ENCODE data around the gene ACBD6. TPM values are rescaled to one million over a fixed set of nuclear protein-coding genes. Genes with fewer than 3 reads are reported as not detected.

ACBD6 gene
- polyA plus RNA-seq, 1 experiment = 49.0 TPM

- POLR2A ChIA-PET = no interaction called here
- CTCF ChIA-PET = interaction anchor here (0.7 to 2.0 kb wide), 2 partner anchors 13 to 51 kb away, joined by 3 to 5 read pairs; no protein-coding TSS in a partner anchor
- Histone ChIP-seq H3K4me3 (ENCODE audit: low read depth, low read length) (no peak overlapping the region), H3K27me3 (ENCODE audit: control insufficient read depth, insufficient read depth, low read length) (peaks cover 49% of the 10 kb centered on the region), H3K36me3 (ENCODE audit: control insufficient read depth, insufficient read depth, low read length) (no peaks in the 10 kb centered on the region)
- no peak for TF ChIP-seq CTCF (IDR thresholded peaks at IDR 0.05; ENCODE audit: insufficient read depth, low read depth, low read length)
- no peak for DNase-seq (ENCODE audit: low read depth)
Observed at GRCh38 chr1:180239145-180240096, 263.0 kb downstream of the ACBD6 start.

GRCh38 chr1:180238675-180239074, 263.7 kb downstream of the ACBD6 start:
- no peak for DNase-seq (ENCODE audit: low read depth)
- Histone ChIP-seq H3K36me3 (ENCODE audit: control insufficient read depth, insufficient read depth, low read length) (no peaks in the 10 kb centered on the region), H3K4me3 (ENCODE audit: low read depth, low read length) (no peak overlapping the region), H3K27me3 (ENCODE audit: control insufficient read depth, insufficient read depth, low read length) (peaks cover 55% of the 10 kb centered on the region)
- no peak for TF ChIP-seq CTCF (IDR thresholded peaks at IDR 0.05; ENCODE audit: insufficient read depth, low read depth, low read length)
- ChIA-PET CTCF (interaction anchor here (0.7 to 2.0 kb wide), 2 partner anchors 14 to 50 kb away, joined by 3 to 5 read pairs; no protein-coding TSS in a partner anchor), POLR2A (no interaction called here)

Small RNA genes lying within 50 kb of the gene (small RNA-seq; reads per million reads assigned to genes)
- gene MIR3121 (ENCODE audit: insufficient read length, low read depth, low replicate concordance) = not detected
- gene RF00019 (ENCODE audit: insufficient read length, low read depth, low replicate concordance) = not detected

Other genes starting within 250 kb of the ACBD6 start
- gene OVAAL, start 56.4 kb upstream of the ACBD6 start, polyA plus RNA-seq (2011; rRNA removed) = 0.05 TPM in 1 of 2 replicates, not detected in the other
- gene XPR1, start 129.4 kb upstream of the ACBD6 start, polyA plus RNA-seq (2011; rRNA removed) = 17.3 and 33.9 TPM in 2 replicates

Measured in BJ (cell line).